HG02623 (cell line): Measurements from ENCODE around the gene ARL8B.
A peak's percentile ranks its signal among the peaks of the same experiment; 100 is the strongest.

Source experiments
- ATAC-seq: cut with Tn5 transposase; IDR thresholded peaks from one replicate; pipeline ENCODE4 v1.9.1; 2021; ENCODE audit warnings: moderate library complexity; ENCODE audit not compliant: unreplicated experiment

ARL8B gene

GRCh38 chr3:5202222-5202621 is 80.1 kb downstream of the ARL8B start:
- ATAC-seq: no peak

GRCh38 chr3:5205165-5205941 is 83.3 kb downstream of the ARL8B start:
- ATAC-seq: peak; percentile 98

- ATAC-seq: no peak
These were observed 88.8 kb downstream of the ARL8B start for GRCh38 chr3:5210926-5211325.

GRCh38 chr3:5212628-5213573 is 90.8 kb downstream of the ARL8B start:
- no peak for ATAC-seq

- ATAC-seq: no peak
These were observed 91.5 kb downstream of the ARL8B start for GRCh38 chr3:5213574-5213966.

- no peak for ATAC-seq
These were observed 92.3 kb downstream of the ARL8B start for GRCh38 chr3:5214352-5214751.

- ATAC-seq: no peak
These were observed 95.9 kb downstream of the ARL8B start for GRCh38 chr3:5217824-5218595.

GRCh38 chr3:5218815-5219214 is 96.7 kb downstream of the ARL8B start:
- no peak for ATAC-seq

- ATAC-seq: no peak
These were observed 97.1 kb downstream of the ARL8B start for GRCh38 chr3:5219216-5219615.

- ATAC-seq: no peak
These were observed 98.1 kb downstream of the ARL8B start for GRCh38 chr3:5220193-5220592.

- no peak for ATAC-seq
These were observed 98.8 kb downstream of the ARL8B start for GRCh38 chr3:5220667-5221431.

GRCh38 chr3:5221701-5222100 is 99.6 kb downstream of the ARL8B start:
- no peak for ATAC-seq

GRCh38 chr3:5222283-5223005 is 100.4 kb downstream of the ARL8B start:
- ATAC-seq: no peak

GRCh38 chr3:5226783-5227182 is 104.7 kb downstream of the ARL8B start:
- ATAC-seq: no peak

- ATAC-seq: no peak
These were observed 105.7 kb downstream of the ARL8B start for GRCh38 chr3:5227812-5228211.

- ATAC-seq: no peak
These were observed 107.3 kb downstream of the ARL8B start for GRCh38 chr3:5229414-5229813.
